HUES48 (cell line): ENCODE results near the gene EIF2S2.

Source experiments
- H3K27ac ChIP-seq: one replicate; pipeline ENCODE4 v1.7.0; 2013; ENCODE audit warnings: low read depth, low read length, inconsistent platforms
- H3K27me3 ChIP-seq: 2 replicates; pipeline ENCODE4 v1.6.1; 2013; ENCODE audit warnings: mild to moderate bottlenecking, low read length; ENCODE audit not compliant: control insufficient read depth, insufficient read depth
- H3K36me3 ChIP-seq: 2 replicates; pipeline ENCODE4 v1.6.1; 2013; ENCODE audit warnings: low read length; ENCODE audit not compliant: control insufficient read depth, insufficient read depth
- H3K4me1 ChIP-seq: 2 replicates; pipeline ENCODE4 v1.6.1; 2013; ENCODE audit warnings: mild to moderate bottlenecking, low read length; ENCODE audit not compliant: control insufficient read depth, insufficient read depth
- H3K4me3 ChIP-seq: 2 replicates; pipeline ENCODE4 v1.5.1; 2013; ENCODE audit warnings: mild to moderate bottlenecking, low read depth, low read length
- H3K9ac ChIP-seq: 2 replicates; pipeline ENCODE4 v1.6.1; 2013; ENCODE audit warnings: mild to moderate bottlenecking, low read depth, low read length, moderate library complexity
- H3K9me3 ChIP-seq: 2 replicates; pipeline ENCODE4 v1.6.1; 2013; ENCODE audit warnings: low read length; ENCODE audit not compliant: control insufficient read depth, insufficient read depth

Gene EIF2S2

GRCh38 chr20:34062570-34063482 lies 49.2 kb downstream of the EIF2S2 start:
- Histone ChIP-seq H3K4me3 (no peak overlapping the region), H3K27ac (no peak overlapping the region), H3K36me3 (peaks cover 10% of the 10 kb centered on the region; the same call in 1 of the 2 replicates)

GRCh38 chr20:34061695-34062094 lies 50.3 kb downstream of the EIF2S2 start:
- Histone ChIP-seq H3K27ac (no peak overlapping the region), H3K36me3 (peaks cover 10% of the 10 kb centered on the region; the same call in 1 of the 2 replicates)

More at GRCh38 chr20:34062570-34063482, 49.2 kb downstream of the EIF2S2 start:
- peaks cover 7% of the 10 kb centered on the region for H3K4me1 ChIP-seq
- H3K27me3 ChIP-seq: no peaks in the 10 kb centered on the region
- no peaks in the 10 kb centered on the region for H3K9me3 ChIP-seq
- H3K9ac ChIP-seq: no peak overlapping the region

GRCh38 chr20:34060970-34061369 lies 51.1 kb downstream of the EIF2S2 start:
- H3K4me1 ChIP-seq: no peaks in the 10 kb centered on the region
- H3K27me3 ChIP-seq: no peaks in the 10 kb centered on the region
- no peak overlapping the region for H3K4me3 ChIP-seq
- H3K9ac ChIP-seq: no peak overlapping the region
- no peaks in the 10 kb centered on the region for H3K9me3 ChIP-seq
- peaks cover 10% of the 10 kb centered on the region; the same call in 1 of the 2 replicates for H3K36me3 ChIP-seq
- no peak overlapping the region for H3K27ac ChIP-seq

More at GRCh38 chr20:34061695-34062094, 50.3 kb downstream of the EIF2S2 start:
- Histone ChIP-seq H3K27me3 (no peaks in the 10 kb centered on the region), H3K4me3 (no peak overlapping the region), H3K9ac (no peak overlapping the region), H3K9me3 (no peaks in the 10 kb centered on the region), H3K4me1 (no peaks in the 10 kb centered on the region)

GRCh38 chr20:34058831-34059230 lies 53.2 kb downstream of the EIF2S2 start:
- Histone ChIP-seq H3K4me3 (no peak overlapping the region), H3K9ac (no peak overlapping the region), H3K36me3 (peaks cover 5% of the 10 kb centered on the region; the same call in 1 of the 2 replicates), H3K9me3 (no peaks in the 10 kb centered on the region), H3K4me1 (no peaks in the 10 kb centered on the region), H3K27ac (no peak overlapping the region), H3K27me3 (no peaks in the 10 kb centered on the region)

- Histone ChIP-seq H3K9me3 (no peaks in the 10 kb centered on the region), H3K27ac (no peak overlapping the region), H3K9ac (no peak overlapping the region), H3K27me3 (no peaks in the 10 kb centered on the region), H3K4me1 (no peaks in the 10 kb centered on the region), H3K4me3 (no peak overlapping the region), H3K36me3 (peaks cover 2% of the 10 kb centered on the region; the same call in 1 of the 2 replicates)
These were observed 56.8 kb downstream of the EIF2S2 start for GRCh38 chr20:34055290-34055689.

- H3K9me3 ChIP-seq: no peaks in the 10 kb centered on the region
- no peak overlapping the region for H3K9ac ChIP-seq
- no peaks in the 10 kb centered on the region for H3K36me3 ChIP-seq
- no peak overlapping the region for H3K4me3 ChIP-seq
- no peaks in the 10 kb centered on the region for H3K27me3 ChIP-seq
- peaks cover 6% of the 10 kb centered on the region for H3K4me1 ChIP-seq
- no peak overlapping the region for H3K27ac ChIP-seq
These were observed 59.6 kb downstream of the EIF2S2 start for GRCh38 chr20:34052414-34052813.

- Histone ChIP-seq H3K9me3 (no peaks in the 10 kb centered on the region), H3K9ac (no peak overlapping the region), H3K4me1 (peaks cover 22% of the 10 kb centered on the region), H3K4me3 (no peak overlapping the region), H3K27me3 (no peaks in the 10 kb centered on the region), H3K27ac (no peak overlapping the region), H3K36me3 (no peaks in the 10 kb centered on the region)
These were observed 61.9 kb downstream of the EIF2S2 start for GRCh38 chr20:34049897-34050695.

- H3K9ac ChIP-seq: no peak overlapping the region
- peaks cover 3% of the 10 kb centered on the region; the same call in 1 of the 2 replicates for H3K36me3 ChIP-seq
- H3K4me1 ChIP-seq: peaks cover 23% of the 10 kb centered on the region
These were observed 62.7 kb downstream of the EIF2S2 start for GRCh38 chr20:34049389-34049788.

GRCh38 chr20:34047917-34048316 lies 64.1 kb downstream of the EIF2S2 start:
- Histone ChIP-seq H3K4me3 (no peak overlapping the region), H3K9me3 (no peaks in the 10 kb centered on the region), H3K27me3 (no peaks in the 10 kb centered on the region), H3K27ac (no peak overlapping the region), H3K36me3 (peaks cover 3% of the 10 kb centered on the region; the same call in 1 of the 2 replicates), H3K9ac (no peak overlapping the region), H3K4me1 (peaks cover 23% of the 10 kb centered on the region)

More at GRCh38 chr20:34049389-34049788, 62.7 kb downstream of the EIF2S2 start:
- Histone ChIP-seq H3K27ac (no peak overlapping the region), H3K27me3 (no peaks in the 10 kb centered on the region), H3K9me3 (no peaks in the 10 kb centered on the region), H3K4me3 (no peak overlapping the region)

- no peaks in the 10 kb centered on the region for H3K27me3 ChIP-seq
- H3K36me3 ChIP-seq: peaks cover 3% of the 10 kb centered on the region; the same call in 1 of the 2 replicates
- no peak overlapping the region for H3K9ac ChIP-seq
- peaks cover 23% of the 10 kb centered on the region for H3K4me1 ChIP-seq
- no peak overlapping the region for H3K27ac ChIP-seq
- H3K9me3 ChIP-seq: no peaks in the 10 kb centered on the region
- H3K4me3 ChIP-seq: no peak overlapping the region
These were observed 64.9 kb downstream of the EIF2S2 start for GRCh38 chr20:34047010-34047687.
